ENCODE results near the gene SLC7A6. TPM values are rescaled to one million over a fixed set of nuclear protein-coding genes. Genes with fewer than 3 reads are reported as not detected.

The SLC7A6 gene
- total RNA-seq, 1 donor, result 76.8 TPM

DNA sequence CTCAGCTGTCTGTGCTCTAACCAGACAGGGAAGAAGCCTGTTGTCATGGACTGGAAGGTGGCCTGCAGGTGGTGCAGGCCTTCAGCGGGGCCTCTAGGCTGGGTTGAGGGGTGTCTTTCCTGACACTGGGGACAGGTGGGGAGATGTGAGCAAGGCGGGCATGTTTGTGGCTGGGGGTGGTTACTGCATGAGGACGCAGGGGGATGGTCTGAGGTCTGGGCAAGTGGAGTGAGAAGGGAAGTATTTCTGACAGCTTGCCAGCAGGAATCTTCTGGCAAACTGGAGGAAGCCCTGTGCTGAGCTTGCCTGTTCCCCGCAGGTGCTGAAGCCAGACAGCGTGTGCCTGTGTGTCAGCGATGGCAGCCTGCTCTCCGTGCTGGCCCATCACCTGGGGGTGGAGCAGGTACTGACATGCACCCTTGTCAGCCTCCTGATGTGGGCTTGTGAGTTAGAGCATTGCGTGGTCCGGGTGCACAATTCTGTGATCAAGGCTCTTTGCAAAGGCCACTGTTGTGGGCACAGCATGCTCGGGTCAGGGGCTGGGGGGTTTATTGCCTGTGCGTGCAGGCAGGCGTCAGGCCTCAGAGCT, 82.7 kb downstream of the SLC7A6 start:
- Histone ChIP-seq H3K27me3 (ENCODE audit: insufficient read depth, low read length) (no peaks in the 10 kb centered on the region), H3K9me3 (ENCODE audit: low read depth, low read length) (no peaks in the 10 kb centered on the region), H3K4me3 (ENCODE audit: low read length) (no peak overlapping the region), H3K4me1 (ENCODE audit: insufficient read depth, low read length) (no peaks in the 10 kb centered on the region)

GRCh38 chr16:68347605-68348004, 83.3 kb downstream of the SLC7A6 start:
- no peaks in the 10 kb centered on the region for H3K4me1 ChIP-seq (ENCODE audit: insufficient read depth, low read length)
- no peak overlapping the region for H3K4me3 ChIP-seq (ENCODE audit: low read length)
- no peaks in the 10 kb centered on the region for H3K9me3 ChIP-seq (ENCODE audit: low read depth, low read length)
- no peaks in the 10 kb centered on the region for H3K27me3 ChIP-seq (ENCODE audit: insufficient read depth, low read length)

DNA sequence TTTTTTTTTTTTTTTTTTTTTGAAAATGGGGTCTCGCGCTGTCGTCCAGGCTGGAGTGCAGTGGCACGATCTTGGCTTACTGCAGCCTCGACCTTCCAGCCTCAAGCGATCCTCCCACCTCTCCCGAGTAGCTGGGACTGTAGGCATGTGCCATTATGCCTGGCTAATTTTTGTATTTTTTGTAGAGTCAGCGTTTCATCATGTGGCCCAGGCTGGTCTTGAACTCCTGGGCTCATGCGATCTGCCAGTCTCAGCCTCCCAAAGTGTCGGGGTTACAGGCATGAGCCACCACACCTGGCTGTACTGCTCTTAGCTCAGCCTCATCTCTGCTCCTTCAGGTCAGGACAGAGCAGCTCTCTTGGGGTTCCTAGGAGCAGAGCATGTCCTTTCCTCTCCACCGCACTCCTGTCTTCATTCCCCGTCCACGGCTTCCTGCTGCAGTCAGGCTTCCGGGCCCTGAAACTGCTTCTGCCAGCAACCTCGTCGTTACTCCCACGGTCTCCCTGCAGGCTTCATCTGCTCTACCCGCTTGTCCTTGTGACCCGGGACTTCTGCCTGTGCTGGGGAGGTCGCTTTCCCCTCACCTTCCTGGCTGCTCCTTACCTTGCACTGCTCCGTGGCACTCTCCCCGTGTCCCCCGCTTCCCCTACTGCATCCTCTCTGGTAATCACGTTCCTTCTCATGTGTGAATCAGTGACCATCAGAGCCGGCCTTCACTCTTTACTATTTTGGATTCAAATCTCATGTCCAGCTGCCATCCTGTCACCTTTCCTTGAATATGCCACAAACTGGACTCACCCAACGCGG, 84.5 kb downstream of the SLC7A6 start:
- Histone ChIP-seq H3K4me1 (ENCODE audit: insufficient read depth, low read length) (no peaks in the 10 kb centered on the region), H3K4me3 (ENCODE audit: low read length) (no peak overlapping the region), H3K27me3 (ENCODE audit: insufficient read depth, low read length) (no peaks in the 10 kb centered on the region)

DNA sequence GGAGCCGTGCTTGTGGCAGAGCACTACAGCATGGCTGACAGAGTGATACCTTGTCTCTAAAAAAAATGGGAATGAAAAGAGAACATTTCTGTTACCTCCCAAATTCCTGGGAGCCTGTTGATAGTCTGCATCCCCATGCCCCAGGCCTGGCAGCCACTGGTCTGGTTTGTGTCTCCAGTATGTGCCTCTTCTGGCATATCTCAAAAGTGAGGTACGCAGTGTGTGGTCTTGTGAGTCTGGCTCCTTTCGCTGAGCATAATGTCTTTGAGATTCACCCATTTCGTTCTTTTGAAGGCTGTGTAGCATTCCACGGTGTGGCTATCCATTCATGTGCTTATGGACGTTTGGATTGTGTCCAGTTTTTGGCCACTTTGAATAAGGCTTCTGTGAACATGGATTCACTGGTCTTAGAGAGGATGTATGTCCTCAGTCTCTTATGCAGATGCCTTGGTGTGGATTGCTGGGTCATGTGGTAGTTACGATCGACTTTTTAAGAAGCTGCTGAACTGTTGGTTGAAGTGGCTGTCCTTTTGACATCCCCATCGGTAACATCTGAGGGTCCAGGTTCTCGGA, 85.6 kb downstream of the SLC7A6 start:
- Histone ChIP-seq H3K4me1 (ENCODE audit: insufficient read depth, low read length) (no peaks in the 10 kb centered on the region), H3K27me3 (ENCODE audit: insufficient read depth, low read length) (no peaks in the 10 kb centered on the region), H3K9me3 (ENCODE audit: low read depth, low read length) (no peaks in the 10 kb centered on the region), H3K4me3 (ENCODE audit: low read length) (no peak overlapping the region)

More for the DNA sequence above, 84.5 kb downstream of the SLC7A6 start:
- H3K9me3 ChIP-seq (ENCODE audit: low read depth, low read length), result no peaks in the 10 kb centered on the region

DNA sequence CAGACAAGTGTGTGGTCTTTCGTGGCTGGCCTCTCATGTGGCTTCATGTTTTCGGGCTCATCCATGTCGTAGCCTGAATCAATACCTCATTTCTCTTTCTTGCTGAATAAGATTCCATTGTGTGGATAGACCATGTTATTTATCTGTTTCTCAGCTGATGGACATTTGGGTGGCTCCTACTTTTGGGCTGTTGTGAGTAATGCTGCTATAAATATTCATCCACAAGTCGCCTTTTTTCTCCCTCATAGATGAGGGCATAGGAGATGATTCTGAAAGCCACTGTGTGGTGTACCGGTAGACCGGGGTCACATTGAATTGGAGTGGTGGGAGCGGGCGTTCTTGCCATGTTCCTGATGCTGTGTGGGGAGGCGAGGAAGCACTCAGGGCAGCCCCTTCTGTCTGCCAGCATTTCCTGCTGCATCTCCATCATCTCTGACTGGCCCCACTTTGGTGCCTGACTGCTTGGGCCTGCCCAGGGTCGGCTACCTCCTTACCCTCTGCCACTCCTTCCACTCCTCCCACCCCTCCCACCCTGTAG, 86.6 kb downstream of the SLC7A6 start:
- Histone ChIP-seq H3K9me3 (ENCODE audit: low read depth, low read length) (no peaks in the 10 kb centered on the region), H3K4me3 (ENCODE audit: low read length) (no peak overlapping the region), H3K27me3 (ENCODE audit: insufficient read depth, low read length) (no peaks in the 10 kb centered on the region), H3K4me1 (ENCODE audit: insufficient read depth, low read length) (peaks cover 7% of the 10 kb centered on the region)

Other genes with a start within 250 kb of the SLC7A6 start
- not detected for gene DPEP2NB, start 248.6 kb upstream of the SLC7A6 start, total RNA-seq
- gene DDX28, start 241.3 kb upstream of the SLC7A6 start, total RNA-seq, result 29.7 TPM
- gene DUS2, start 241.2 kb upstream of the SLC7A6 start, total RNA-seq, result 11.3 TPM
- gene NFATC3, start 179.2 kb upstream of the SLC7A6 start, total RNA-seq, result 153 TPM
- 0.10 TPM for gene ESRP2, start 28.4 kb upstream of the SLC7A6 start, total RNA-seq
- 10.1 TPM for gene PLA2G15, start 19.2 kb upstream of the SLC7A6 start, total RNA-seq
- gene SLC7A6OS, start 46.4 kb downstream of the SLC7A6 start, total RNA-seq, result 32.3 TPM
- 33.1 TPM for gene PRMT7, start 46.5 kb downstream of the SLC7A6 start, total RNA-seq
- gene SMPD3, start 184.0 kb downstream of the SLC7A6 start, total RNA-seq, result 2.6 TPM